ENCODE measurements around the gene TPSD1. TPM values are rescaled to one million over a fixed set of nuclear protein-coding genes. Genes with fewer than 3 reads are reported as not detected.
A peak's percentile ranks its signal among the peaks of the same experiment; 100 is the strongest.

The TPSD1 gene
- total RNA-seq, 6 experiments from 2014 or later = not detected

- TF ChIP-seq CTCF (IDR thresholded peaks at IDR 0.05) = no peak
- Mint-ChIP-seq H3K36me3 (ENCODE audit: low read depth) (no peaks in the 10 kb centered on the region), H3K27ac (no peak overlapping the region), H3K27me3 (ENCODE audit: insufficient read depth) (peaks cover 15% of the 10 kb centered on the region), H3K9me3 (no peaks in the 10 kb centered on the region), H3K4me3 (no peak overlapping the region), H3K4me1 (ENCODE audit: low read depth) (no peaks in the 10 kb centered on the region)
- DNase-seq = no peak
These were observed 1.0 kb downstream of the TPSD1 start for GRCh38 chr16:1256874-1257322.

- H3K4me1 Mint-ChIP-seq (ENCODE audit: low read depth) = no peaks in the 10 kb centered on the region
- TF ChIP-seq CTCF (IDR thresholded peaks at IDR 0.05) = no peak
- DNase-seq = no peak
- no peak overlapping the region for H3K4me3 Mint-ChIP-seq
- no peaks in the 10 kb centered on the region for H3K9me3 Mint-ChIP-seq
- no peaks in the 10 kb centered on the region for H3K36me3 Mint-ChIP-seq (ENCODE audit: low read depth)
- H3K27me3 Mint-ChIP-seq (ENCODE audit: insufficient read depth) = peaks cover 22% of the 10 kb centered on the region
- H3K27ac Mint-ChIP-seq = no peak overlapping the region
These were observed 1.8 kb downstream of the TPSD1 start for GRCh38 chr16:1257561-1258224.

- Mint-ChIP-seq H3K27me3 (ENCODE audit: insufficient read depth) (peaks cover 22% of the 10 kb centered on the region), H3K9me3 (no peaks in the 10 kb centered on the region), H3K4me3 (no peak overlapping the region), H3K4me1 (ENCODE audit: low read depth) (no peaks in the 10 kb centered on the region), H3K27ac (no peak overlapping the region), H3K36me3 (ENCODE audit: low read depth) (no peaks in the 10 kb centered on the region)
- no peak for TF ChIP-seq CTCF (IDR thresholded peaks at IDR 0.05)
- peak; percentile 34 for DNase-seq
These were observed 2.3 kb downstream of the TPSD1 start for GRCh38 chr16:1258225-1258600.

- no peak for TF ChIP-seq CTCF (IDR thresholded peaks at IDR 0.05)
- DNase-seq = no peak
- H3K36me3 Mint-ChIP-seq (ENCODE audit: low read depth) = no peaks in the 10 kb centered on the region
- H3K27me3 Mint-ChIP-seq (ENCODE audit: insufficient read depth) = peaks cover 22% of the 10 kb centered on the region
- H3K9me3 Mint-ChIP-seq = peaks cover under 1% of the 10 kb centered on the region; the same call in 1 of the 2 replicates
- H3K4me1 Mint-ChIP-seq (ENCODE audit: low read depth) = no peaks in the 10 kb centered on the region
- H3K27ac Mint-ChIP-seq = no peak overlapping the region
- no peak overlapping the region for H3K4me3 Mint-ChIP-seq
These were observed 3.3 kb downstream of the TPSD1 start for GRCh38 chr16:1258906-1259759.

DNA sequence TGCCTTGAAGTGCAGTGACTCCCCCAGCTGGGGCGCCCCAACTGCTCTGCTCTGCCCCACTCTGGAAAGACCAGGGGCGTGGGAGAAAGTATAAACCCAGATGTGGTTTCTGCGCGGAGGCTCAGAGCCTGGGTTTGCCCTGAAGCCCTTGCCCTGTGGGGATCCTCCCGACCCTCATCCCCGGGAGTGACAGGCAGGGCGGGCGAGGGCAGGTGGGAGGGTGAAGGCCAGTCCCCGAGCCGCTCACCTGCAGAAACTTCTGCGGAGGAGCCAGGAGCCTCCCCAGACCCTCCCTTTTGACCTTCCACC is 3.8 kb downstream of the TPSD1 start:
- Mint-ChIP-seq H3K27me3 (ENCODE audit: insufficient read depth) (peaks cover 22% of the 10 kb centered on the region), H3K27ac (no peak overlapping the region), H3K4me1 (ENCODE audit: low read depth) (no peaks in the 10 kb centered on the region), H3K4me3 (no peak overlapping the region), H3K36me3 (ENCODE audit: low read depth) (no peaks in the 10 kb centered on the region; the same call in 1 of the 2 replicates), H3K9me3 (peaks cover 6% of the 10 kb centered on the region; the same call in 1 of the 2 replicates)
- no peak for TF ChIP-seq CTCF (IDR thresholded peaks at IDR 0.05)
- no peak for DNase-seq
